ENCODE measurements around the gene OGFOD2. TPM values are rescaled to one million over a fixed set of nuclear protein-coding genes. Genes with fewer than 3 reads are reported as not detected.
"Not testable (repeated sequence)": the region's sequence is repeated elsewhere in the genome, so short reads cannot be mapped to it uniquely, and the experiment has no call there.

The OGFOD2 gene
- total RNA-seq, 1 donor from 2014 or later, result 24.1 TPM

DNA sequence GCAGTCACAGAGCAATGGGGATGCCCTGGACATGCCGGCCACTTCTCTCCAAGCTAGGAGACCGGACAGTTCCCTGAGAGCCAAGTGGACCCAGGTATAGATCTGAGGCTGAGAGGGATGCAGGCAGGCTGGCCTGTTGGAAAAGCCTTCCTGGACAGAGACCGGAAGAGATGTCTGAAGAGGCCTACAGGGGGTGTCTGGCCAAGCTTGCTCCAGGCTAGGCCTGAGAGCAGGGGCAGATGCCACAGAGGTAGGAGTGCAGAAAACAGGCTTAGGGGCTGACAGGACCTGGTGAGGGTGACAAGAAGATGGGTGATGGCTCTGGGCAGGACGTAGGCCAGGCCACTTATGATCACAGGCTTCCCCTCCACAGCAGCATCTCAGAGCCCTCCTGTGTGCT lies 35.6 kb downstream of the OGFOD2 start:
- Mint-ChIP-seq H3K27me3 (no peaks in the 10 kb centered on the region), H3K27ac (no peak overlapping the region), H3K36me3 (no peaks in the 10 kb centered on the region), H3K9me3 (no peaks in the 10 kb centered on the region), H3K4me1 (ENCODE audit: unreplicated experiment) (peaks cover 4% of the 10 kb centered on the region), H3K4me3 (no peak overlapping the region)
- no peak for DNase-seq (ENCODE audit: extremely low spot score, unreplicated experiment)
- TF ChIP-seq, protein P1, sequence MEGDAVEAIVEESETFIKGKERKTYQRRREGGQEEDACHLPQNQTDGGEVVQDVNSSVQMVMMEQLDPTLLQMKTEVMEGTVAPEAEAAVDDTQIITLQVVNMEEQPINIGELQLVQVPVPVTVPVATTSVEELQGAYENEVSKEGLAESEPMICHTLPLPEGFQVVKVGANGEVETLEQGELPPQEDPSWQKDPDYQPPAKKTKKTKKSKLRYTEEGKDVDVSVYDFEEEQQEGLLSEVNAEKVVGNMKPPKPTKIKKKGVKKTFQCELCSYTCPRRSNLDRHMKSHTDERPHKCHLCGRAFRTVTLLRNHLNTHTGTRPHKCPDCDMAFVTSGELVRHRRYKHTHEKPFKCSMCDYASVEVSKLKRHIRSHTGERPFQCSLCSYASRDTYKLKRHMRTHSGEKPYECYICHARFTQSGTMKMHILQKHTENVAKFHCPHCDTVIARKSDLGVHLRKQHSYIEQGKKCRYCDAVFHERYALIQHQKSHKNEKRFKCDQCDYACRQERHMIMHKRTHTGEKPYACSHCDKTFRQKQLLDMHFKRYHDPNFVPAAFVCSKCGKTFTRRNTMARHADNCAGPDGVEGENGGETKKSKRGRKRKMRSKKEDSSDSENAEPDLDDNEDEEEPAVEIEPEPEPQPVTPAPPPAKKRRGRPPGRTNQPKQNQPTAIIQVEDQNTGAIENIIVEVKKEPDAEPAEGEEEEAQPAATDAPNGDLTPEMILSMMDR (conservative IDR thresholded peaks at IDR 0.05), result no peak

DNA sequence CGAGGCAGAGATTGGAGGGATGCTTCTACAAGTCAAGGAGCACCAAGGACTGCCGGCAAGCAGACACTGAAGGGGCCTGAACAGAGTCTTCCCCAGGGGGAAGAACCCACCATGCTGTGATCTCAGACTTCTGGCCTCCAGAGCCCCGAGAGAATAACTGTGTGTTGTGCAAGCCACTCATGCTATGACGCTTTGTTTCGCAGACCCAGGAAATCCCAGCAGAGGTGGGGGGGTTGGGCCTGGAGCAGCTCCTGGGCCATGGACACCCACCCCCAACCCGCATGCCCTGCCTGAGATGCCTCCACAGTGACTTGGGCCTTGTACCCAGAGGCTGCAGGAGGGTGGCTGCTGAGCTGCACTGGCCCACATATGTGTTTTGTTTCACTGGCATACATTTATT lies 36.7 kb downstream of the OGFOD2 start:
- Mint-ChIP-seq H3K27ac (no peak overlapping the region), H3K9me3 (no peaks in the 10 kb centered on the region), H3K36me3 (no peaks in the 10 kb centered on the region), H3K27me3 (no peaks in the 10 kb centered on the region), H3K4me1 (ENCODE audit: unreplicated experiment) (peaks cover 4% of the 10 kb centered on the region), H3K4me3 (no peak overlapping the region)
- TF ChIP-seq, protein P1 (conservative IDR thresholded peaks at IDR 0.05), result no peak
- no peak for DNase-seq (ENCODE audit: extremely low spot score, unreplicated experiment)

DNA sequence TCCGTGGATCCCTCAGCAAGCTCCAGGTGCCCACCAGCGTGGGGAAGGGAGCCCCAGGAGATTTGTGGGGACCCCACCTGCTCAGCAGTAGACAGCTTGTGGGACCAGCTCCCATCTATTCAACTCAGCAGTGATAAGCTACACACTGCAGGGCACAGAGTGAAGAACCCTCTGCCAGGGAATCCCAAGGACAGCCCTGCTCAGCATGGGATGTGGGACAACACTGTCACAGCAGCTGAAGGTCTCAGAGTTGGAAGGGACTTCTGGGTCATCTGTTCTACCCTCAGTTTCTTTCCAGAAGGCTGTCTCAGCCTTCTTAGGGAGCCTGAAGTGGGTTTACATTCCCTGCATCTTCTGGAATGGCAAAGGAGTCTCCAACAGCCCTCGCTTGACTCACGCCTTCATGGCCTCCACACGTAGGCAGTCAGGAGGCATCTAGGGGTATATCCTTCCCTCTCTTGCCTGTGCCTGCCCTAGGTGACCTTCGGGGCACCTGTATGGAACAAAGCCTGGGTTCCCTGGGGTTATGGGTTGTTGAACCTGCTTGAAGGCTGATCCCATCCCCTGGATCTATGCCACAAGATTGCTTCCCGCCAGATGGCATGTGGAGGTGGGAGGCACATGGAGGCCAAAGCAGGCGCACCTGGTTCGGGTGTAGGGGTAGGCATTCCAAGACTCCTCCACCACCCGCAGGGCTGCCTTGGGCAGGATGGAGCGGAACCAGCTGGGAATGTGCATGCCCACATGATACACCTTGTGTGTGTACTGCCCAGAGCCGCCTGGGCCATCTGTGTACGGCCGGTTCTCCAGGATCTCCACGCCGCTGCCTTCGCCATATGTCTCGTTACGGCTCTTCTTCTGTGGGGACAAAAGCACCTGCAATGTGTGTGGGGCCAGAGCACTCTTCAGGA lies 38.4 kb downstream of the OGFOD2 start:
- H3K27ac Mint-ChIP-seq, result no peak overlapping the region
- TF ChIP-seq, protein P1 (conservative IDR thresholded peaks at IDR 0.05), result no peak
- H3K9me3 Mint-ChIP-seq, result no peaks in the 10 kb centered on the region
- H3K36me3 Mint-ChIP-seq, result no peaks in the 10 kb centered on the region
- H3K4me1 Mint-ChIP-seq (ENCODE audit: unreplicated experiment), result peaks cover 4% of the 10 kb centered on the region
- no peak for DNase-seq (ENCODE audit: extremely low spot score, unreplicated experiment)
- H3K4me3 Mint-ChIP-seq, result no peak overlapping the region
- H3K27me3 Mint-ChIP-seq, result no peaks in the 10 kb centered on the region

DNA sequence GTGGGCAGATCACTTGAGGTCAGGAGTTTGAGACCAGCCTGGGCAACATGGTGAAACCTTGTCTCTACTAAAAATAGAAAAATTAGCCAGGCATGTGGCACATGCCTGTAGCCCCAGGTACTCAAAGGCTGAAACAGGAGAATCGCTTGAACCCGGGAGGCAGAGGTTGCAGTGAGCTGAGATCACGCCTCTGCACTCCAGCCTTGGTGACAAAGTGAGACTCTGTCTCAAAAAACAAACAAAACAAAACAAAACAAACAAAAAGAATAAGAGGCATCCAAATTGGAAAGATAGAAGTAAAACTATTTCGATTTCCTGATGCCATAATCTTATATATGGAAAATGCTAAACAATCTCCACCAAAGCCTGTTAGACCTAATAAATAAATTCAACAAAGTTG lies 39.4 kb downstream of the OGFOD2 start:
- not testable (repeated sequence) for H3K9me3 Mint-ChIP-seq; H3K27ac Mint-ChIP-seq; H3K4me1 Mint-ChIP-seq (ENCODE audit: unreplicated experiment)

DNA sequence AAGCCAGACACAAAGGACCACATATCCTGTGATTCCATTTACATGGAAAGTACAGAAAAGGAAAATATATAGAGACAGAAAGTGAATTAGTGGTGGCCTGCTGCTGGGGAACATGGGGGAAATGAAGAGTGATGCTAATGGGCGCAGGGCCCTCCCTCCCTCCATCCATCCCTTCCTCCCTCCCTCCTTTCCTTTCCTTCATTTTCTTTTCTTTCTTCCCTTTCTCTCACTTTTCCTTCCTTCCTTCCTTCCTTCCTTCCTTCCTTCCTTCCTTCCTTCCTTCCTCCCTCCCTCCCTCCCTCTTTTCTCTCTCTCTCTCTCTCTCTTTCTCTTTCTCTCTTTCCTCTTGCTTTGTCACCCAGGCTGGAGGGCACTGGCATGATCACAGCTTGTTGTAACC lies 42.7 kb downstream of the OGFOD2 start:
- H3K27ac Mint-ChIP-seq, result no peak overlapping the region
- DNase-seq (ENCODE audit: extremely low spot score, unreplicated experiment), result no peak
- H3K27me3 Mint-ChIP-seq, result no peaks in the 10 kb centered on the region
- H3K4me1 Mint-ChIP-seq (ENCODE audit: unreplicated experiment), result no peaks in the 10 kb centered on the region
- H3K4me3 Mint-ChIP-seq, result no peak overlapping the region
- no peaks in the 10 kb centered on the region for H3K36me3 Mint-ChIP-seq
- TF ChIP-seq, protein P1 (conservative IDR thresholded peaks at IDR 0.05), result no peak
- H3K9me3 Mint-ChIP-seq, result no peaks in the 10 kb centered on the region

More for the DNA sequence above, 39.4 kb downstream of the OGFOD2 start:
- not testable (repeated sequence) for H3K4me3 Mint-ChIP-seq; H3K27me3 Mint-ChIP-seq; DNase-seq (ENCODE audit: extremely low spot score, unreplicated experiment); H3K36me3 Mint-ChIP-seq

DNA sequence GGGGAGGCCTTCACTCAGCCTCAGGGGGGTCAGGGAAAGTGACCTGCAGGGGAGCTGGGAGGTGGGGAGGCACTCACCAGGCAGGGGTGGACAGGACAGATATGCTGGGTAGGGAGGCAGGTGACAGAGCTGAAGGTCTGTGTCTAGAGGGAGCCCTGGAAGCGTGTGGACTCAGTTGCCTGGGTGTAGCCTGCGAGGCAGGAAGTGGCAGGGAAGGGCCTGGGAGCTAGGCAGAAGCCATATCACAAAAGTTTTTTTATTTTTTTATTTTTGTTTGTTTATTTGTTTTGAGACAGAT lies 44.7 kb downstream of the OGFOD2 start:
- DNase-seq (ENCODE audit: extremely low spot score, unreplicated experiment), result no peak
- TF ChIP-seq, protein P1 (conservative IDR thresholded peaks at IDR 0.05), result no peak
- Mint-ChIP-seq H3K4me1 (ENCODE audit: unreplicated experiment) (no peaks in the 10 kb centered on the region), H3K27ac (peak overlapping the region; percentile 27), H3K9me3 (no peaks in the 10 kb centered on the region), H3K27me3 (no peaks in the 10 kb centered on the region), H3K36me3 (no peaks in the 10 kb centered on the region), H3K4me3 (no peak overlapping the region)

All from type B pancreatic cell (in vitro differentiated cells).